Right lung (tissue), 5 donors: Measurements from ENCODE around the gene FRAS1. TPM values are rescaled to one million over a fixed set of nuclear protein-coding genes. Genes with fewer than 3 reads are reported as not detected.
"Not testable (repeated sequence)": the region's sequence is repeated elsewhere in the genome, so short reads cannot be mapped to it uniquely, and the experiment has no call there.

Source experiments
- DNase-seq, 2 donors: peaks; one replicate each; pipeline ENCODE4 v3.0.0-alpha.2; 2013
- polyA plus RNA-seq, 5 donors: library from polyadenylated mRNA; unstranded; fragments of 120-200 nt; gene quantifications; one replicate each; pipeline versions ENCODE4 v1.2.1 to v1.2.3, GENCODE V29; 2013; ENCODE audit warnings: inconsistent platforms in 1 of 5, low replicate concordance in 1 of 5; ENCODE audit not compliant: insufficient read length in 5 of 5, insufficient read depth in 1 of 5

The FRAS1 gene
- polyA plus RNA-seq, 5 donors = 23.5 to 45.6 (median 42.8) TPM

GRCh38 chr4:78275450-78275849 lies 218.3 kb downstream of the FRAS1 start:
- not testable (repeated sequence) for DNase-seq

GRCh38 chr4:78286281-78286680 lies 229.2 kb downstream of the FRAS1 start:
- DNase-seq = no peak

- no peak for DNase-seq
Measured at GRCh38 chr4:78288327-78288726, 231.2 kb downstream of the FRAS1 start.

- no peak for DNase-seq
Measured at GRCh38 chr4:78291277-78291676, 234.2 kb downstream of the FRAS1 start.

- DNase-seq = no peak
Measured at GRCh38 chr4:78292341-78292740, 235.2 kb downstream of the FRAS1 start.

- no peak for DNase-seq
Measured at GRCh38 chr4:78292856-78293255, 235.7 kb downstream of the FRAS1 start.

- no peak for DNase-seq
Measured at GRCh38 chr4:78293348-78293747, 236.2 kb downstream of the FRAS1 start.

GRCh38 chr4:78293821-78294301 lies 236.7 kb downstream of the FRAS1 start:
- no peak for DNase-seq

- DNase-seq = no peak
Measured at GRCh38 chr4:78296261-78296660, 239.1 kb downstream of the FRAS1 start.

- peak; percentile 61 to 73 for DNase-seq
Measured at GRCh38 chr4:78297116-78297800, 240.1 kb downstream of the FRAS1 start.

- no peak for DNase-seq
Measured at GRCh38 chr4:78298618-78299017, 241.5 kb downstream of the FRAS1 start.

- no peak for DNase-seq
Measured at GRCh38 chr4:78299565-78299972, 242.4 kb downstream of the FRAS1 start.

- not testable (repeated sequence) for DNase-seq
Measured at GRCh38 chr4:78307263-78307662, 250.1 kb downstream of the FRAS1 start.

- no peak for DNase-seq
Measured at GRCh38 chr4:78308517-78308916, 251.4 kb downstream of the FRAS1 start.

GRCh38 chr4:78309352-78309751 lies 252.2 kb downstream of the FRAS1 start:
- DNase-seq = no peak

- no peak for DNase-seq
Measured at GRCh38 chr4:78310007-78310739, 253.1 kb downstream of the FRAS1 start.

GRCh38 chr4:78310740-78311115 lies 253.6 kb downstream of the FRAS1 start:
- DNase-seq = peak in 1 of 2 donors; percentile 56

GRCh38 chr4:78311306-78311705 lies 254.2 kb downstream of the FRAS1 start:
- no peak for DNase-seq

GRCh38 chr4:78312989-78313753 lies 256.0 kb downstream of the FRAS1 start:
- no peak for DNase-seq

GRCh38 chr4:78313754-78314120 lies 256.6 kb downstream of the FRAS1 start:
- no peak for DNase-seq

- no peak for DNase-seq
Measured at GRCh38 chr4:78318126-78318525, 261.0 kb downstream of the FRAS1 start.

- no peak for DNase-seq
Measured at GRCh38 chr4:78320349-78320935, 263.3 kb downstream of the FRAS1 start.
